HG03342 (cell line): ENCODE measurements around the gene DSE.
A peak's percentile ranks its signal among the peaks of the same experiment; 100 is the strongest.
"Not testable (repeated sequence)": the region's sequence is repeated elsewhere in the genome, so short reads cannot be mapped to it uniquely, and the experiment has no call there.

ENCODE experiments used
- ATAC-seq: cut with Tn5 transposase; IDR thresholded peaks from one replicate; pipeline ENCODE4 v1.9.1; 2021; ENCODE audit warnings: mild to moderate bottlenecking, moderate library complexity; ENCODE audit not compliant: unreplicated experiment

The DSE gene

DNA sequence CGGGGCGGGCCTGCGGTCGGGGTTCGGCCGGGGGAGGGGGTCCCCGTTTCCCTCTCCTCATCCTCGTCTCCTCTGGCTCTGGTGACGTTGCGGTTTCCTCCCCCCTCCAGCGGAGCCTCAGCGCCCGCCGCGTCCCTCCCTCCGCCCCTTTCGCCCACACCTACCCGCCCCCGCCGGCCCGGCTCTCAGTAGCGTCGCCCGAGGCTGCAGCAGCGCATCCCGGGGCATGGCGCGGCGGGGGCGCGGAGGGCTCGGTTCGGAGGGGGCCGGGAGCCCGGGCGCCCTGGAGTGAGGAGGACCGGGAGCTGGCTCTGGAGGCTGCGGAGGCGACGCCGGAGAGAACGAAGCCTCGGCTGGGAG is at the start of gene DSE:
Gene DSE (plus strand): TSS at position 188 of the 360 bp plus-strand sequence. CDS start 28,304 bp downstream, outside the sequence.
- peak; percentile 68 for ATAC-seq

DNA sequence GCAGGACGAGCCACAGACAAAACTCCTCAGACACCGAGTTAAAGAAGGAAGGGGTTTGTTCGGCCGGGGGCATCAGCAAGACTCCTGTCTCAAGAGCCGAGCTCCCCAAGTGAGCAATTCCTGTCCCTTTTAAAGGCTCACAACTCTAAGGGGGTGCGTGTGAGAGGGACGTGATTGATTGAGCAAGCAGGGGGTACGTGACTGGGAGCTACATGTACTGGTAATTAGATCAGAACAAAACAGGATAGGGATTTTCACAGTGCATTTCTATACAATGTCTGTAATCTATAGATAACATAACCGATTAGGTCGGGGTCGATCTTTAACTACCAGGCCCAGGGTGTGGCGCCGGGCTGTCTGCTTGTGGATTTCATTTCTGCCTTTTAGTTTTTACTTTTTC is 48.8 kb upstream of the DSE start:
- not testable (repeated sequence) for ATAC-seq

DNA sequence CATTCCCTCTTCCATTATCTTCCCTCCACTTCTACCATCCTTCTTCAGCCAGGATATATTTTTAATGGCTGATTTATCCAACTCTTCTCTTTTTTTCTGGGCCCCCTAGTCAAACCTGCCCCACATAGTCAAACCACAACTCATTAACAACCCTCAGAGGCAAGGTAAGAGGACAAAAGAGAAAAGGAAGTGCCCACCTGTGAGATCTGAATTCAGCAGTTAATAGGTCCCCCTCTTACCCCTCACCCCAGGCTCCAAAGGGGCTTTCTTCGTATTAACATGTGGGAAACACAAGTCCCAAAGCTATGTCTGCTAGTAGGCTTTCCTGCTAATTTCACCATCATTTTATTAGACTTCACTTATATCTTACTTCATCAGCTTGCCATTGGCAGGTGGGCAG is 46.9 kb upstream of the DSE start:
- no peak for ATAC-seq

DNA sequence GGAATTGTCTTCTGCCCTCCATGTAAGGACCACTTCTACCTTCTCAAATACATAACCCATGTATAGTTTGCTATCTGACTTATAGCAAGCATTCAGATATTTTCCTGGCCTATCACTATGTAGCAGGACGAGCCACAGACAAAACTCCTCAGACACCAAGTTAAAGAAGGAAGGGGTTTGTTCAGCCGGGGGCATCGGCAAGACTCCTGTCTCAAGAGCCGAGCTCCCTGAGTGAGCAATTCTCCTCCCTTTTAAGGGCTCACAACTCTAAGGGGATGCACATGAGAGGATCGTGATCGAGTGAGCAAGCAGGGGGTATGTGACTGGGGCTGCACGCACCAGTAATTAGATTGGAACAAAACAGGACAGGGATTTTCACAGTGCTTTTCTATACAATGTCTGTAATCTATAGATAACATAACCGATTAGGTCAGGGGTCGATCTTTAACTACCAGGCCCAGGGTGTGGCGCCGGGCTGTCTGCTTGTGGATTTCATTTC is 45.1 kb upstream of the DSE start:
- not testable (repeated sequence) for ATAC-seq

DNA sequence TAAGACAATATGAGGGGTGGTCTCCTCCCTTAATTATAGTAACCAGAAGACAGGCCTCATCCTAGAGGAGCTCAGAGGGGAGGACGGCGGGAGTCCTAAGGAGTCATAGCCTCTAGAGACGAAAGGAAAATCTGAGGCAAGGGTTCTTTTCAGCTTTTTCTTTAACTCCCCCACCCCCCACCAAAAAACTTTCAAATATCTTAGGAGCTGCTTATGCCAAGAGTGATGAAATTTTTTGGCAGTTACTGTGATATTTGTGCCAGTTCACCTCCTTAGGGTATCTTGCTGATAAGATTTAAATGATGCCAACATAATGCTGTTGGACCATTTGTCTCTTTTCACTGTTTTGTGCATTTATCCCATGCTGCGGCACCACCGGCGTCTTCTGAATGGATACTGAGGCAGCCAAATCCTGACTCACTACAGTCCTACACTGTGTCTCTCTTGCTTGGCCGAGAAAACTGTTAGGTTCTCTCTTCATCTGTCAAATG is 44.5 kb upstream of the DSE start:
- no peak for ATAC-seq

DNA sequence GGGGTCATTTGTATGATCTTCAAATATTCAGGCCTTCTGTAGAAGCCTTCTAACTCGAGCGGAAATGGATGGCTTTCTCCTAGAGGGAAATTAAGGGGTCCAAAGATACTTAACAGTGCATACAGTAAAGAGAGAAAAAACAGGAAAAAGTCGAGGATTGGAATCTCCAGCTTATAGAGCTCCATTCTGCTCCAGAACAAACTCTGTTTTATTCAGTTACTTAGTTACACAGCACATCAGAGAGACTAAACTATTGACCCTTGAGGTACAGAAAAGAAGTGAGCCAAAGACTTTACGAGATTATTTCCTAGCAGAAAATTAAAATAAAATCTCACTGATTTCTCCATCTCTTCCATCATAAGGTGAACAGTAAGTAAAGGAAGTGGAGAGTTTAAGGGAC is 43.8 kb upstream of the DSE start:
- no peak for ATAC-seq

DNA sequence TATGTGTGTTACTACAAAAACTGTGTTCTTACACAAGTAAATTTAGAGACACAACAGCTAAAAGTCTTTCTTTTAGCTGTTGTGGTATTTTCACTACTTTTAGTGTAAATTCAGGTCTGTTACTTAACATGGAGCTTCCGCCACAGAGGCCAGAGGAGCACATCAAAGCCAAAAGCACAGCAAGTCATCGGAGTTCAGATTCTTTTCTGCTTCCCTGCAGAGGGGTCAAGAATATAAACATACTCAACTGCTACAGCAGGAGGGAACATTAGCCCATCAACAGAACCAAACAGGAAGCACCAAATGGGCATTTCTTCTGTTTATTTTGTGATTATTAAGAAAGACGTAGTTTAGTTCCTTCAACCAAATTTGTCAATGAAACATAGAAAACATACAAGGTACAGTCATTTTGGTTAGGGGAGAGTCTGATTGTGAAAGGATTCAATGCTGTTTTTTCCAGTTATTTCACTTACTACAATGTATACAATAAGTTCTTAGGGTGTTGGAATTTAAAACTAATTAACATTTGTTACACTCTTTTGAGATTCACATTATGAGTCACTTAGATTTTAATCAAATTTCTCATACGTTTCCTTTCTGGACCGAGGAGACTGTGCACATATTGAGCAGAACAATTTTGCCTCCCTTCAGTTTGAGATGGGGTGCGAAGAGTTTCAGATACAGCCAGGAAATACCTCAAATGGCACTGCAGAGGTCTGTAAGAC is 42.8 kb upstream of the DSE start:
- ATAC-seq, result no peak

DNA sequence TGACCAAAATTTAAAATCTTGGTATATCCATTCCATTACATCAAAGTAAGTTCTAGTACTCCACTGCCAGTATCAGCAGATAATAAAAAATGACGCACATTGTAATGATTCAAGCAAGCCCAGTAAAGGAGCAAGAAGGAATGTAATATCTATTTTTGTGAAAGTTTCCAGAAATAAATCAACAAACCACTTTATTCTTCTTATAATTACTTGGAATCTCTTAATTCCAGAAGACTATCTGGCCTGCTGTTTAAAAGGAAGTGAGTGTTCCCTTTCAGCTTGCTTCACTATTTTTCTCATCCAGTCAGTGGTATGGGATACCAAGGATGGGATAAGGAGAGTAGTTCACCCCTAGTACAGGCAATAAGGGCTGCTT is 42.2 kb upstream of the DSE start:
- no peak for ATAC-seq

DNA sequence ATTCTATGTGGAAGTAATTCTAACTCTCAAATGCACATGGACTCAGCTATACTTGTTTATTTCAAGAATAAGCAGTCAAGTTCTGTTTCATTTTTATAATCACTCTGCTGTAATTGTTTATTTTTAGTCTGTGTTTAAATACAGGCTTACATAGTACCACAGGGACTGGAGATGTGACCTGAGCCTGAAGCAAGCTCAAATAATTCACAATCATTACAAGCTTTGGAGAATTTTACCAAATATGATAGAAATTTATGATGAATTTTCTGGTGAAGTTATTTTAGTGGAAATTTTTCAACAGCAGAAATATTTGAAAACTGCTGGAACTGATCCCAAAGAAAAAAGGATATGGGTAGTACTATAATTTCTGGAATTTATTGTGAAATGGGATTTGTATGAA is 41.6 kb upstream of the DSE start:
- ATAC-seq, result no peak

DNA sequence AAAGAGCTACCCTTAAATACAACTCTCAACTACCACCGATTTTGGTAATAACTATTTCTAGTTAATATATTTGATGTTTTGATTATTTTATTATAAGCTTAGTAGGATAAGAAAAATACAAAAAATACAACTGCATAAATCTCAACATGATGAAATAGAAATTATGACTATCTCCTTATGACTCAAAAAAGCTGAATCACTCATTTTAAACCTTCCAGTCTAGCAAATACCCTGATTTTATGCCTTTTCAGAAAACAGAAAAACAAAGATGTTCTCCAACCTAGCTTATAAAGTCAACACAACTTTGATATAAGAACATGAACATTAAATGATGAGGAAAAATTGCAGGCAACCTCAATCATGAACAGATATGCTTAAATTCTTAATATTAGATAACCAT is 40.2 kb upstream of the DSE start:
- ATAC-seq, result no peak

DNA sequence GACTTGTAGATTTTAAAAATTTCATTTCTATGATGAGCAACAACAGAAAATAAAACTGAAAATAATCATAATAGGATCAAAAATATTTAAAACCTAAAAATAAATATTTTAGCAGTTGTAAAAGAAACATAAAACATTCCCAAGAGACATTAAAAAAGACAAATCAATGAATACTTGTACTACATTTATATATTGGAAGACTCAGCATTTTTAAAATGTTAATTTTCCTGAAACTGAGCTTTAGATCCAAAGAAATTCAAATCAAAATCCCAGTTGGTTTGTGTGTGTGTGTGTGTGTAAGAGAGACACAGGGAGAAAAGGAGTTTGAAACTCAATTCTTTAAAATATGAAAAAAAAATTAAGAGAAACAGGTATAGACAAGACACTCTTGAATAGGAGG is 38.7 kb upstream of the DSE start:
- no peak for ATAC-seq

DNA sequence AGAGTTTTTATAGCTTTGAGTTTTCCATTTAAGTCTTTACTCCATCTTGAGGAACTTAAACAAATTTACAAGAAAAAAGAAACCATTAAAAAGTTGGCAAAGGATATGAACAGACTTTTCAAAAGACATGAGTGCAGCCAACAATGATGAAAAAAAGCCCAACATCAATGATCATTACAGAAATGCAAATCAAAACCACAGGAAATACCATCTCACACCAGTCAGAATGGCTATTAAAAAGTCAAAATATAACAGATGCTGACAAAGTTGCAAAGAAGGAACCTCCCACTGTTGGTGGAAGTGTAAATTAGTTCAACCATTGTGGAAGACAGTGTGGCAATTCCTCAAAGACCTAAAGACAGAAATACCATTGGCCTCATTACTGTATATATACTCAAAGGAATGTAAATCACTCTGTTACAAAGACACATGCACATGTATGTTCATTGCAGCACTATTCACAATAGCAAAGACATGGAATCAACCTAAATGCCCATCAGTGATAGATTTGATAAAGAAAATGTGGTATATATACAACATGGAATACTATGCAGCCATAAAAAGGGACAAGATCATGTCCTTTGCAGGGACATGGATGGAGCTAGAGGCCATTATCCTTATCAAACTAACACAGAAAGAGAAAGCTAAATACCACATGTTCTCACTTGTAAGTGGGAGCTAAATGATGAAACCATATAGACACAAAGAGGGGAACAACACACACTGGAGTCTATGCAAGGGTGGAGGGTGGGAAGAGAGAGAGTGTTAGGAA is 35.9 kb upstream of the DSE start:
- ATAC-seq, result not testable (repeated sequence)

DNA sequence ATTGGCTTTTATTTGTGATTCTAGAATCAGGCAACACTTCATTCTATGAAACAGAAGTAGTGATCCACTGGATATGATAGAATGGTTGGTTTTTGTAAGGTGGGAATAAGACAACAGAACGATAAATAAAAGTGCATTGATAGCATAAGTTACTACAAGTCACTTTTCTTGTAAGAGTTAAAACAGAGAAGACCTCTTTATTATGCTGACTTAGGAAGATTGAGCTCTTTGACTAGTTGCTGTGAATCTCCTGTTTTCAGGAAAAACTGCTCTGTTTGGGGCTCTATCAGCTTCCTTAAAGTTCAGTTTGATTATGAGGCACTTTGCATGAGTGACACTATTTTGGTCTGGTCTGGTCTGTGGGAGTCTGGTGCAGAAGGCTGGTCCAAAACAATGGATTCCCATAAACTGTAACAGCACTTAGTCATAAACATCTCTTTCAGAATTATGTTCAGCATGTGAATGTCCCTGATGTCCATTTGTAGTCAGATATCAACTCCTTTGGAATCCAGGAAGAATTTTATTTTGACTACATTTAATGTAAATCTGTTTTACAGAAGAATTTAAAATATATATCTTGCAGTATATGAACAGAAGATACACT is 35.0 kb upstream of the DSE start:
- ATAC-seq, result no peak

DNA sequence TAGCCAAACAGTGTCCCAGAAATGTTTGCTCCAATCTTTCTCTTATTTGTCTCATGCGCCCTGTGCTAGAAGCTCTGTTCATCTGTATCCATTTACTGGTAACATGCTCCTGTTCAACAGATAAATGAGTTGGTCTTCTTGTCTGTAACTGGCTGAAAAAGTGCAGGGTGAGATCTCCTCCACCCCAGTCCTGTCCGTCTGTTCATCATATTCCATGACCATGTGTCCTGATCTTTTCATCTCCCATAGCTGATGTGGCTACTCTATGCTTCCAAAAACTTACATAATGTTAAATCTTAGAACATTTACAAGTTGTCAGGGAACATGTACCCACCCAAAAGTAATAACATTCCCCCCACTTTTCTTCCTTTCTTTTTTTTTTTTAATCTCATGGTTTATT is 31.8 kb upstream of the DSE start:
- ATAC-seq, result no peak

DNA sequence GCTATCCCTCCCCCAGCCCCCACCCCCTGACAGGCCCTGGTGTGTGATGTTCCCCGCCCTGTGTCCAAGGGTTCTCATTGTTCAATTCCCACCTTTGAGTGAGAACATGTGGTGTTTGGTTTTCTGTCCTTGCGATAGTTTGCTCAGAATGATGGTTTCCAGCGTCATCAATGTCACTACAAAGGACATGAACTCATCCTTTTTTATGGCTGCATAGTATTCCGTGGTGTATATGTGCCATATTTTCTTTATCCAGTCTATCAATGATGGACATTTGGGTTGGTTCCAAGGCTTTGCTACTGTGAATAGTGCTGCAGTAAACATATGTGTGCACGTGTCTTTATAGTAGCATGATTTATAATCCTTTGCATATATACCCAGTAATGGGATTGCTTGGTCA is 30.1 kb upstream of the DSE start:
- not testable (repeated sequence) for ATAC-seq

DNA sequence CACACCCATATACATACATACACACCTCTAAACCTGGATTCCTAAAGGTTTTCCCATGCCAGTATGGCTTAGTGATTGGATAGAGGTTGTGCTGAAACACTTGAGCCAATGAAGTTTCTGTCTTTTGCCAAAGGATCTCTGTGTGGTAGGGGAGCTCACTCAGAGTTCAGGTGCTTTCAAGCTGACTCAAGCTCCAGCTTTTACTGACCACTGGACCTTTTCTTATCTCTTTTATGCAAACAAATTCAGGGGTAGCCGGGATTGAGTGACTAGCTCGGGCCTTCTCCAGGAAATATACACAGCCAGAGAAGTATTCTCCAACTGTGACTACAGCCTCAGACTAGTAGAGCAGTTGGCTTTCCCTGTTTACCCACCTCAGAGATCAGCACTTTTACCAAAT is 21.5 kb upstream of the DSE start:
- ATAC-seq, result no peak

DNA sequence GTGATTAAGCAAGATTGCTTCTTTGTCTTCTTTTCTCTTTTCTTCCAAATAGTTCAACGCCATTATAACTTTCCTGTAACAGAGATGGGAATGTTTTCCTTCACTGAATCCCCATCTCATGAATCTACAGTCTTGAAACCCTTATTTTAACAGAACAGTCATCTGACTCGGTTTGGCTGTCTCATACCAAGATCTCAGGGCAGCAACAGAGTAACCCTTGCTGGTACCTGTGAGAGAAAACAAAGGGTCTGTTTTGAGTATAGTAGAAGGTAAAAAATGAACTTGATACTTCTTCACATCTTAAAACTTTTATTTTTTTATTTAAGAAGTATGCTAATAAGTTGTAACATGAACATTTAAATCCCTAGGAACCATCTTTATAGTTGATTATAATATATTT is 19.6 kb upstream of the DSE start:
- no peak for ATAC-seq

DNA sequence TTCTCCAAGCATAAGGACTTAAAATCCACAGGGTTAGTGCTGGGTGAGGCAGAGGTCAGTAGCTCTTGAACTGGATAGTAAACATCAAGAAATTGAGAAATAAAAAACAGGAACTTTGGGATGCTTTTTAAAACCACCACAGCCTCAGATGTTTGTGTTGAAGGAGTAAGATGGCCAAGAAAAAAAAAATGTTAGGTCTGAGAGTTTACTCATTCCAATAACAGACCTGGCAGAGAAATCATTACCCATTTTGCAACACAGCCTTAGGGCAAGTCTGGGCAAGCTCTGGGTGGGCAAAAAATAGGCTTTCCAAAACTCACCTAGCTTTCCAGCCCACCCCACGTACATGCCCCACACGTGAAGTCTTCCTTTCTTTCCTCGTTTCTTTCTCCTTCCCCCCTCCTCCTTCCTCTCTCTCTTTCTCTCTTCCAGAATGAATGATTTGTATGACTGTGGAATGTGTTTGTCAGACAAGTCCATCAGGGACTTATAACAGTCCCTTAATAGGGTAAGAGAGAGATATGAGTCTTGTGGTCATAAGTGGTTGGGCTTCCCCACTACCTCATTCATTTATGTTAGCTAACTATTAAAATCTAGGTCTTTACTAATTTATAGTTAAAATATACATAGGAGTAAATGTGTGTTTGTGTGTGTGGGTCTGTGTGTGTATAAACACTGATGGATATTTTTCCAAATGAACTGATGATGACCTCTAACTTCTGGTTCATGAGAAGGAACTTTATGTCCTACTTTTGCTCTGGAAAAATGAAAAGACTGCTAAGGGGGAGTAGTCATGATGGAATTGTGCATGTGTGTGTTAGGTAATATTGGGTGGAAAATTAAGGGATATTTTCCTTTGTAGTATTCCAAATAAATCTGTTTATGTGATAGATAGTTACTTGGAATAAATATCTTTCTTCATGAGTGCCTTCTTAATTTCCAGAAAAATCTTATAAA is 18.0 kb upstream of the DSE start:
- ATAC-seq, result no peak

DNA sequence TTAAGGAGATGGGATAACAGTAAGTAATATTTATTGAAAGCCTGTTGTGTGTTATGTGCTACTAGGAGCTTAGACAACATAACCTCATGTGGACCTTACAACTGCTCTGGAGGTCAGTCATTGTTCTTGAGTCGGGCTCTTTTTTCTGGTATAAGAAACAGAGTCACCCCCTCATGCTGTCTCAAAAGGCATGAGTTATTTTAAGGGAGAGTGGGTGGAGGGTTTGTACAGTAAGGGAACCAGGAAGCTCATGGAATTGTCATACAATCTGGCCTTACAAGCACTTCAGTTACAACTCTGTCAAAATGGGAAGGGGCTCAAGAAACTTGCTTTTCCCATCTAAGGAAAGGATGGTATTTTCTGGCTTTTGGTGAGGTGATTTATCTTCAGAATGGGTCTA is 16.5 kb upstream of the DSE start:
- ATAC-seq, result no peak

DNA sequence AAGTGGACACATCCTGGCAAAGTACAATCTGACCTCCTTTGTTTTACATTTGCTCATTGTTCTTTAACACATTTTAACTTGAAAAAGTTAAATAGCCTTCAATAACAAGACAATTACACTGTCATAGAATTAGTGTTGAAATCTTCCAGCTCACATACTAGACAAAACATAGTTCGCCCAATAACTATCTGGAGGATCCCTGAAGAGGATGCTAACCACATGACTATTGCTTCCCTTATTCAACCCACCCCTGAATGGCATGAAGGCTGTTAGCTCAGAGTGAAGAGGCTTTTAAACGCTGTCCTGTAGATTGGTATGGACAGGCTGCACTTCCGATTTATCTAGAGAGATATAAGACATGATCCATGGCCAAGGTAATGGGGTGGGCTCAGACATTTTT is 15.0 kb upstream of the DSE start:
- ATAC-seq, result no peak

DNA sequence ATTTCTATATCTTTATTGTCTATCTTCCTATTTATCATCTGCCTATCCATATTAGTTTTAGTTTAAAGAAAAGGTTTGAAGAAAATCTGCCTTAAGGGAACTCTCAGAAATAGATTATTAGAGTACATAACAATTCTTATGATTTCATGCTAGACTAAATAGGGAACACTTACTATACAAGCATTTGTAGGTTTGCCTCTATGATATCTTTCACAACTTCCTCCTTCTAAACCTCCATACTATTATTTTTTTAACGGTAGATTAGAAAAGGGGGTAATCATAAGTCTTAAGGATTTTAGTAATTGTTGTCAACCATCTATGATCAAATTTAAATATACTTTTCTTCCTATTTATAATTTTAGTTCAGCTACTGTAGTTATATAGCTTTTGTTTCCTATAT is 11.6 kb upstream of the DSE start:
- no peak for ATAC-seq
